ENCODE results near the gene KRTAP4-5.

DNA sequence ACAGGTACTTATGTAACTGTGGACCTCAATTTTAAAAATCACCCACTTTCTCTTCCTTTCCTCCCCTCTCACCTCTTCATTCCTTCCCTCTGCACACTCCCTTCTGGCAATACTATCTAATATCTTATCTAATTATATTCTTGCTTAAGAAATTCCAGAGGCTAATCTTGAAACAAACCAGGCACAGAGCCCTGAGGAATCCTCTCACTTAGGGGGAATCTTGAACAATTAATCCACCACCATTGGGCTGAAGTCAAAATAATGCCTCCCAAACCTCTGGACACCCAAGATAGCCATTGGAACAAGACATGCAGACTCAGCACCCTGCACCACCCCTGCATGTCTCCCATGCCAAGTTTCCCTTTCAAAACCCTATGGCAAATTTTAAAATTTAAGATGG lies 8.3 kb downstream of the KRTAP4-5 start:
- TF ChIP-seq, protein P1, sequence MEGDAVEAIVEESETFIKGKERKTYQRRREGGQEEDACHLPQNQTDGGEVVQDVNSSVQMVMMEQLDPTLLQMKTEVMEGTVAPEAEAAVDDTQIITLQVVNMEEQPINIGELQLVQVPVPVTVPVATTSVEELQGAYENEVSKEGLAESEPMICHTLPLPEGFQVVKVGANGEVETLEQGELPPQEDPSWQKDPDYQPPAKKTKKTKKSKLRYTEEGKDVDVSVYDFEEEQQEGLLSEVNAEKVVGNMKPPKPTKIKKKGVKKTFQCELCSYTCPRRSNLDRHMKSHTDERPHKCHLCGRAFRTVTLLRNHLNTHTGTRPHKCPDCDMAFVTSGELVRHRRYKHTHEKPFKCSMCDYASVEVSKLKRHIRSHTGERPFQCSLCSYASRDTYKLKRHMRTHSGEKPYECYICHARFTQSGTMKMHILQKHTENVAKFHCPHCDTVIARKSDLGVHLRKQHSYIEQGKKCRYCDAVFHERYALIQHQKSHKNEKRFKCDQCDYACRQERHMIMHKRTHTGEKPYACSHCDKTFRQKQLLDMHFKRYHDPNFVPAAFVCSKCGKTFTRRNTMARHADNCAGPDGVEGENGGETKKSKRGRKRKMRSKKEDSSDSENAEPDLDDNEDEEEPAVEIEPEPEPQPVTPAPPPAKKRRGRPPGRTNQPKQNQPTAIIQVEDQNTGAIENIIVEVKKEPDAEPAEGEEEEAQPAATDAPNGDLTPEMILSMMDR (IDR thresholded peaks at IDR 0.05; ENCODE audit: low read depth, low read length) = no peak
- no peak for TF ChIP-seq POLR2A (IDR thresholded peaks at IDR 0.05; ENCODE audit: extremely low read depth, insufficient read length)
